GM18868 (cell line): ENCODE results near the gene MEGF11.

Source experiments
- ATAC-seq: cut with Tn5 transposase; IDR thresholded peaks from one replicate; pipeline ENCODE4 v1.9.1; 2021; ENCODE audit warnings: mild to moderate bottlenecking, moderate library complexity; ENCODE audit not compliant: unreplicated experiment

The MEGF11 gene

DNA sequence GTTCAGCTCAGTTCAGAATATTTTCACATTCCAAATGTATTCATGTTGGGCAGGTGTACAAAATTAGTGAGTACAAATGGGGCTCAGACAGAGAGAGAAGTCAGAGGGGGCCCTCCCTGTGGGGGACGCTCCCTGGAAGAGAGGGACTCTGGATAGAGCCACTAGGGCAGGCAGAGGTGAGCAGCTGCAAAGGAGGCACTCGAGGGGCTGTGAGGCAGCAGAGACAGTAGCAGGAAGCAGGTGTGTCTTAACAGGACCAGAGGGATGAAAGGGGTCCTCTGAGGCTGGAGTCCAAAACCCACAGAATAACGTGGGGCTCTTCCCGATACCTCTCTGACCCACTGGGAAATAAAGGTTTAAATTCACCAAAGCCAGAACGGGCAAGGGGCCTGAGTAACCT, 127.1 kb downstream of the MEGF11 start:
- no peak for ATAC-seq

DNA sequence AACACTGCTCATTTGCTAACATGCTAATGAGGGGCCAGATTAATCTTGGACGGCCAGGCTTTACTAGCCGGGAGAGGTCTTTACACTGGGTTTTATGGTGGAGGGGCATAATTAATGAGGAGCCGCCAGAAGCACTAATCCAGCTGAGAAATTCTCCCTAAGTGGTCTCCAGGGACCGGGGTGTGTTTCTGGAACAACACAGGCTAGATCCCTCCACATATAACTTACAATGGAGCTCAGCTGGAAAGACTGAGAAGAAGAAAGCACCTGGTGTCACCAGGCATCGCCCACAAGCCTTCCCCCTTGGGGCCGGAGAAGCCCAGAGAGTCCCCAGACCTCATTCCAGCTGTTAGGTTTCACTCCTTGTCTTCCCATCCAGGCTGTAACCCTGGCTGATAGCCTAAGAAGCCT, 127.5 kb downstream of the MEGF11 start:
- no peak for ATAC-seq

DNA sequence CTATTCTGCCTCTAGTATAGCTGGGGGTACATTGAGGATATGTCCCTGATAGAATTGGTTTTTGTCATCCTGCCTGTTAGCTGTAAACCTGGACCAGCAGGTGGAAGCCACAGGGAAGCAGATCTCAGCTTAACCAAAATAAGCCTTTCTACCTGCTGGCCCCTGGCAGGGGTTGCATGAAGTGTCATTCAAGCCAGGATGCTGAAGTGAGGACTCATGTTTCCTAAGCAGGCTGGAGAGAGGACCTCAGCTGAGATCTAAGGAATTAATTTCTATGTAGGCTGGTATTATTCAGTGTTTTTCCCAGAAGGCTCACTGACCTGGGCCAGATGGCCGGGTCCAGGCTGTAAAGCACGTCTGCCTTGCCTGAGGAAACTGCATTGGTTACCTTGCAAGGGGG, 128.9 kb downstream of the MEGF11 start:
- no peak for ATAC-seq

DNA sequence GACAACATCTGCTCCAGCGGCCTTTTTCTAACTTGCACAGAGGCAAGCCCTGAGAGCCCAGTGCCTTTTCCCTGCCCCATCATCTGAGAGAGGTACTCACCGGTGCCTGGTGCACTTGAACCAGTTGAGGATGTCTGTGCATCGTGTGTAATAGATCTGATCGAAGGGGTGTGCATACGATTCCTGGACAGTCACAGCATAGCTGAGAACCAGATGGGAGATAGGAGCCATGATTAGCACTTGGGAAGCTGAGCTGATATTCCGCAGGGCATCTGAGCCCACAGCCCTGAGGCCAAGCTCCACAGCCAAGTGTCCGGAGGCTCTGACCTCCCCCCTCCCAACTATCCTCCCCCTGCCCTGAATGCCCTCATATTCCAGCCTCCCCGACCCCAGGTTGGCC, 129.8 kb downstream of the MEGF11 start:
- ATAC-seq = no peak

DNA sequence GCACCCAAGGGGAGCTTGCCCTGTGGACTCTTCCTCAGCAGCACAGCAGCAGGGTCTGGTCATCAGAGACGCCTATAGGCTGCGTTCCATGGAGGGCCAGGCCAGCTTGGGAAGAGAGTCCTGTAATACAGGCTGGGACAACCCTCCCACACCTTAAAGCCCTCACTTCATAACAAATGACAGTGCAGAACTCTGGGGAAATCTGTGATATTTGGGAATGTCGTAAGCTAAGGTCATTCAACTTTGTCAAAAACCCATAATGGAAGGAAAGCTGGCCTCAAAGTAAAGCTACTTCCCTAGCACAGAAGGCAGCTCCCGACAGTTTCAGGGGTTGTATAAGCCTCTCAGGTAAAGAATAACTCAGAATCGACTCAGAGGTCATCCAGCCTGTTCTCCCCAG, 133.1 kb downstream of the MEGF11 start:
- ATAC-seq = no peak

DNA sequence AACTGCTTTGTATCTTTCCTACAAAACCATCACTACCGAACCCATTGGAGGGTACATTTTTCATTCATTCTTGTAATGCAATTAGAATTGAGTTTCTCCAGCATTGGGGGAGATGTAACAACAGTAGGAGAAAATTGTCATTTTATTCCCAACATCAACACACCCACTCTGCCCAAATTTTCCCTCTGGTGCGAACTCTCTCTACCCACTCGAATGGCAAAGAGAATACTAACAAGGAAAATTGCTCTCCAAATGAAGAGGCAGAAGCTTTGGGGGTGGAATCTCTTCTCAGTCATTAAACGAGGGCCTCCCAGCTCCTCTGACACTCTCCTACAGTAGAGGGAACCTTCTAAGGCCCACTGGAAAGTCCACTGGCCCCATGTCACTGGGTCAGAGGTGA, 135.7 kb downstream of the MEGF11 start:
- no peak for ATAC-seq

DNA sequence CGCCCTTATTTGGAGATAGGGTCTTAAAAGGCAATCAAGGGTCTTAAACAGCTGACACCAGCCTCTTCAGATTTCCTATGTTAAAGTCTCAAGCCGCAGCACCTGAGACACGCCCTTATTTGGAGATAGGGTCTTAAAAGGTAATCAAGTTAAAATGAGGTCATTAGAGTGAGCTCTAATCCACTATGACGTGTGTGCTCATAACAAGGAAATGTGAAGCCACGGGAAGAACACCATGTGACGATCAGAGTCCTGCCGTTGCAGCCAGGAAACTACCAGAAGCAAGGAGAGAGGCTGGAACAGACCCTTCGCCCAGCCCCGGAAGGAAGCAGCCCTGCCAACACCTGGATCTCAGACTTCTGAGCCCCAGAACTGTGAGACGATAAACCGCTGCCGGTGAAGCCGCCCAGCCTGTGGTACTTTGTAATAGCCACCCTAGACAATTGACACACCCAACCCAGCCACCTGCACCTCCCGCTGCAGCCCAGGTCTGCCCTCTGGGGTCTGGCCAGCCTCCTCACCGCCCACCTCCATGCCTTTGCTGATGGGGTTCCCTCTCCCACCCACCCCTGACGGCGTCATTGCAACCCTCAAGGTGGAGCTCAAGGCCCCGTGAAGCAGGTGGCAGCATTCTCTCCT, 137.9 kb downstream of the MEGF11 start:
- ATAC-seq = no peak

DNA sequence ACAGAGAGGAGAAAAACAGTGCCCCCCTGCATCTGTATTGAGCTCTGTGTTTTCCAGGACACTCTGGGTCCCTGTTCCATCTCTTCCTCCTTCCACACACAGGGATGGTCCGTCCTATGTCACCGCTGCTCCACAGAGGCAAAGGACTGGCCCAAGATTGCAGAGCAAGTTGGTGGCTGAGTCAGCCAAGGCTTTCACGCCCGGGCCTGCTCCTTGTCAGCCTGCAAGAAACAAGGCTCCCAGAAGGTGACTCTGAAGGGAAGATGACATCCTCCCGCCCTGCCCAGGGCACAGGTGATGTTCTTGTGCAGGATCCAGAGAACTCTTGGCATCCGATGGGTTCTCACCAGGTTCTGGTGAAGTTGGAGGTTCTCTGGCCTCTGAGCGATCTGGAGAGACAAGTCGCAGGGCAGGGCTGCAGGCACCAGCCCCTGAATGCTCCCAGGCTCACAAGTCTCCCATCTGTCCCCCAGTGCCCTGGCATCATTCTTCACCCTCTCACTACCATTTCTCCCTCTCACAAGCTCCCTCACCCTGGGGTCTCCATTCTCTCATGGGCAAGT, 138.6 kb downstream of the MEGF11 start:
- no peak for ATAC-seq

DNA sequence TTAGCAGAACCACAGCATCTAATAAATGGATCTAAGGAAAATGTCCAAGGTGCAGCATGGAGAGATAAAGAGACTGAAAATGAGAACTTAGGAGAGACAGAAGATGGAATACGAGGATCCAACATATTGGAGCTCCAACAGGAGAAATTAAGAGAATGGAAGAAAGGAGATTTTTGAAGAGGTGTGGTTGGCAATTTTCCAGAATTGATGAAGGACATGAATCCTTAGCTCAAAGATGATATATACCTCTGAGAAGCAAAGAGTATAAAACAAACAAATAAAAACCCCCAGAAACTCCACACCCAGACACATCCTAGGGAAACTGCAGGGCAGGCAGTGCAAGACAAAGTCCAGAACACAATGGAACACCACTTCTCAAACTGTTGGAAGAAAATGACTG, 141.2 kb downstream of the MEGF11 start:
- ATAC-seq = no peak

DNA sequence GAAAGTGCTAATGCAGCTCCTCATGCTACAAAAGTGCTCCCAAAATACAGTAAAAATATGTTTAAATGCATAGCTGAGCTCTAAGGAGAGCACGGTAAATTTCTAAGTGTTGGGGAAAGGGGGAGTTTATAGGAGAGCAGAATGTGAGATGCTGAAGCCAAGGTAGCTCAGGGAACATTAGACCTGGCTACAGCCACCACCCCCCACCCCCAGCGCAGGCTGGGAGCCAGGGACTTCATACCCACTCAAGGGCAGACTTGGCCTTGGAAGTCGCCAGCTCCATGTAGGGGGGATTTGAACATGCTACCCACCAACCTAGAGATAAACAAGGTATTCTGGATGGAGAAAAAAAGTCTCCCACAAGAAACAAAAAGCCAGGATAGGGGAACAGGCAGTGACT, 142.2 kb downstream of the MEGF11 start:
- no peak for ATAC-seq

GRCh38 chr15:66110864-66111263, 142.7 kb downstream of the MEGF11 start:
- ATAC-seq = no peak

- ATAC-seq = no peak
These were observed 143.7 kb downstream of the MEGF11 start for GRCh38 chr15:66109826-66110225.

GRCh38 chr15:66108483-66109265, 144.9 kb downstream of the MEGF11 start:
- ATAC-seq = no peak

GRCh38 chr15:66107070-66107469, 146.5 kb downstream of the MEGF11 start:
- no peak for ATAC-seq

GRCh38 chr15:66105286-66106265, 148.0 kb downstream of the MEGF11 start:
- ATAC-seq = no peak

DNA sequence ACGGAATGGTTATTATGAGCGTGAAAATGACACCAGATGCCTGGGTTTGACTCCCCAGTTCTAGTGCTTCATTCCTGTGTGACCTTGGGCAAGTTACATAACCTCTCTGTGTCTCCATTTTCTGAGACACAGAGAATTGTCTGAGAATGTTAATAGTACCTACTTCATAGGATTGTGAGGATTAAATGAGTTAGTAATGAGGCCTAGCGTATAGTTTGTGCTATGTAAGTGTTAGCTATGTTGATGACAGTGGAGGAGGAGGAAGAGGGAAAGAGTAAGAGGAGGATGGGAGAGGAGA, 150.3 kb downstream of the MEGF11 start:
- no peak for ATAC-seq

- ATAC-seq = no peak
These were observed 150.8 kb downstream of the MEGF11 start for GRCh38 chr15:66102563-66103292.

DNA sequence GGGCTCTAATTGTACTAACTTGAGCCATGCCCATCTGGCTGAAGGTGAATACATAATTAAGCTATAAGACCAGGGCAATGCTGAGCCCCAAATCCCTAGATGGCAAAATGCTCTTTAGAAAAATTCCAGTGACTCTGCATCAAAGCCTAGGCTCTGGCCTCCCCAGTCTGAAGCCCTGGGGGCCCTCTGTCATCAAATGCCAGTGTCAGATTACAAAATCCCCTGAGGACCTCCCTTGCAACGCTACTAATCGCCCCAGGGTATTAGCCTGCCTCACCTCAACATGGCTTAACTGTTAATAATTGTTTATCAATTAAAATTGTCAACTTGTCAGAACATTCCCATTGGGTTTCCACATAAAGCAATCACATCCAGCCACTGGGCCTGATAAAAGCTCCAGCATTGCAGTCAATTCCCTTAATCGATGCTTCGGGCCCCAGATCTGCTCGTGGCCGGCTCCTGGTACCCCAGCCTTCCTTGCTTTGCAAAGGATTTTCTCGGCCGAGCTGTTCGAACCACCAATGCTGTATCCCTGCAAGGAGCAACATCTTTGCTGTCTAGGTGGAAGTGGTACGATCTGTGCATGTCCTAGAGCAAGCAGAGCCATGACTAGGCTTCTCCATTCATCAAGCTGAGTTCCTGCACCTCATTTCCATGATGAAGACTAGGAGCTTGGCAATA, 151.7 kb downstream of the MEGF11 start:
- no peak for ATAC-seq

- no peak for ATAC-seq
These were observed 152.8 kb downstream of the MEGF11 start for GRCh38 chr15:66100761-66101160.
